ENCODE results near the gene ZBTB8OS. TPM values are rescaled to one million over a fixed set of nuclear protein-coding genes. Genes with fewer than 3 reads are reported as not detected.

ZBTB8OS gene
- total RNA-seq: 29.1 and 35.1 TPM in 2 replicates

DNA sequence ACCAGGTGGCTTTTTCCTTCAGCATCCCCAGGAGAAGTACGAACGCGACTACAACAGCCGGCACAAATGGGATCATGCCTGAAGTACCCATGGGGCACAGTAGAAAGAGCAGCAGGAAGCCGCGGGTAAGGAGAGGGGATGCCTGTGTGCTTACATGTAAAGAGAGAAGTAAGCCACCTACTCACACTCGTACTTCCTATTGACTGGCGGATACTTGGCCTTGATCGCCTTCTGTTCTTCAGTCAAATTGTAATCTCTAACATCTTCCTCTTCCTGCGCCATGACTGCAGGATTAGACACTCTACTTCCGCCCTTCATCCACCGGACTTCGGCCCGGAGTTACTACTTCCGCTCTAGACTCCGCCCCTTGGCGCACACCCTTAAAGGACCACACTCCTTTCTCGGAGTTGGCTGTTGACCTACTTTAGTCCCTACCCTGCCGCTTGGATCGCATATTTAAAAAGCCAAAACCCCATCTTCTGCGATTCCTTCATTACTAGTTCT lies at the start of gene ZBTB8OS:
TSS of gene ZBTB8OS (minus strand) at position 303 of the 504 bp plus-strand sequence. CDS start at position 282, 21 bp downstream.

DNA sequence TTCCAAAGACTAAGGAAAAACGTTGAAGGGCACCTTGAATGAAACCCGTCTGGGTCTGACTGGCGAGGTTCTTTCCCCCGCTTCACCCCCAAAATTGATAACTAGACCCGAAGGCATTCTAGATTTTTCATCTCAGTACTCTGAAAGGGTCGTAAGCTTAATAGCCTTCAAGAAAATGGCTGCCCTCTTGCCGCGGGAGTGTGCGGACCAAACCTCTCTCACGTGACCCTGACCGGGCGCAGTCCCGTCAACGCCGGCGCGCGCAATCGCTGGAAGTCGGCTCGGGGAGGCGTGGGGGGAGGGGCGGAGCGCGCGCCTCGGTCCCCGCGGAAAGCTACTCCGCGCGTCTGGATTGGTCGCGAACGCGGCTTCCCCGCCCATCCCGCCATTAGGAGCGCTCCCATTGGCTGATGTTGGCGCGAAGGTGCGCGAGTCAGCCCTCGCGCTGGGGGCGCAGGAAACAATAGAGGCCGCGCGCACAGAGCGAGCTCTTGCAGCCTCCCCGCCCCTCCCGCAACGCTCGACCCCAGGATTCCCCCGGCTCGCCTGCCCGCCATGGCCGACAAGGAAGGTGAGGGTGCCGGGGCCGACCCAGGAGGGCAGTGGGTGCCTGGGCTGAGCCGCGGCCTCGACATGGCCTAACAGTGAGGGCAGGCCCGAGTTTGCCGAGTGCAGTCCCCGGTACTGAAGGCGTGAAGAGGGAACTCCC lies 556 bp upstream of the ZBTB8OS start, which contains the start of gene RBBP4:
TSS of gene RBBP4 (plus strand) at position 457 of the 709 bp plus-strand sequence. CDS start at position 556, 99 bp downstream.

Other genes starting within 250 kb of the ZBTB8OS start
- gene ZBTB8B, start 185.5 kb downstream of the ZBTB8OS start, total RNA-seq: not detected in 2 replicates
- 4.4 and 7.3 TPM in 2 replicates for gene ZBTB8A, start 111.1 kb downstream of the ZBTB8OS start, total RNA-seq
- gene RBBP4, start 658 bp upstream of the ZBTB8OS start, total RNA-seq: 83.0 and 139 TPM in 2 replicates
- 2.4 and 5.2 TPM in 2 replicates for gene SYNC, start 52.2 kb upstream of the ZBTB8OS start, total RNA-seq
- 65.9 and 134 TPM in 2 replicates for gene YARS1, start 166.8 kb upstream of the ZBTB8OS start, total RNA-seq
- gene S100PBP, start 167.1 kb upstream of the ZBTB8OS start, total RNA-seq: 18.0 and 20.1 TPM in 2 replicates
- gene FNDC5, start 220.4 kb upstream of the ZBTB8OS start, total RNA-seq: 0.13 and 0.24 TPM in 2 replicates
- not detected in 2 replicates for gene HPCA, start 235.9 kb upstream of the ZBTB8OS start, total RNA-seq

Data from epithelial cell of alveolus of lung (primary cell).